GM19239 (cell line): ENCODE results near the gene SND1.

Source experiments
- DNase-seq: peaks from one replicate; pipeline ENCODE4 v3.0.0; 2011; ENCODE audit warnings: low spot score; ENCODE audit not compliant: insufficient read length
- FAIRE-seq: peaks from 2 replicates; lab custom pipeline; 2011; peaks lifted over from hg19 to GRCh38; lab: Jason Lieb, UNC

SND1 gene

GRCh38 chr7:127967281-127967680, 315.3 kb downstream of the SND1 start:
- DNase-seq: no peak
- FAIRE-seq: no peak

- FAIRE-seq (no peak), DNase-seq (no peak)
Observed at GRCh38 chr7:127968547-127968946, 316.6 kb downstream of the SND1 start.

GRCh38 chr7:127973832-127974231, 321.8 kb downstream of the SND1 start:
- DNase-seq (no peak), FAIRE-seq (no peak)

GRCh38 chr7:127974446-127975035, 322.5 kb downstream of the SND1 start:
- FAIRE-seq (no peak), DNase-seq (no peak)

- FAIRE-seq: no peak
- DNase-seq: no peak
Observed at GRCh38 chr7:127976056-127976737, 324.2 kb downstream of the SND1 start.

- DNase-seq (no peak), FAIRE-seq (no peak)
Observed at GRCh38 chr7:127976738-127977120, 324.7 kb downstream of the SND1 start.

GRCh38 chr7:127978421-127978820, 326.4 kb downstream of the SND1 start:
- DNase-seq: no peak
- no peak for FAIRE-seq

GRCh38 chr7:127979113-127979727, 327.2 kb downstream of the SND1 start:
- DNase-seq (no peak), FAIRE-seq (no peak)

GRCh38 chr7:127979728-127980126, 327.7 kb downstream of the SND1 start:
- FAIRE-seq: no peak
- DNase-seq: no peak

- DNase-seq (no peak), FAIRE-seq (no peak)
Observed at GRCh38 chr7:127980901-127981300, 328.9 kb downstream of the SND1 start.

GRCh38 chr7:127981965-127982364, 330.0 kb downstream of the SND1 start:
- FAIRE-seq (no peak), DNase-seq (no peak)

GRCh38 chr7:127983804-127984332, 331.9 kb downstream of the SND1 start:
- FAIRE-seq (no peak), DNase-seq (no peak)

GRCh38 chr7:127986581-127987521, 334.9 kb downstream of the SND1 start:
- DNase-seq (no peak), FAIRE-seq (no peak)

- FAIRE-seq: no peak
- DNase-seq: no peak
Observed at GRCh38 chr7:127988751-127989150, 336.8 kb downstream of the SND1 start.

- DNase-seq (no peak), FAIRE-seq (no peak)
Observed at GRCh38 chr7:127993317-127993716, 341.3 kb downstream of the SND1 start.

- FAIRE-seq (no peak), DNase-seq (no peak)
Observed at GRCh38 chr7:127993987-127994386, 342.0 kb downstream of the SND1 start.

GRCh38 chr7:127995156-127995880, 343.3 kb downstream of the SND1 start:
- DNase-seq (no peak), FAIRE-seq (no peak)

- FAIRE-seq (no peak), DNase-seq (no peak)
Observed at GRCh38 chr7:127995881-127996215, 343.9 kb downstream of the SND1 start.

- FAIRE-seq (no peak), DNase-seq (no peak)
Observed at GRCh38 chr7:127996253-127997071, 344.5 kb downstream of the SND1 start.
